T-helper 2 cell treated with Interferon-gamma antibody and Interleukin-4, amounts not matched to agents 100 ng/mL and 5 ng/mL, for 36 hours (primary cell): ENCODE data around the gene LRP8. TPM values are rescaled to one million over a fixed set of nuclear protein-coding genes. Genes with fewer than 3 reads are reported as not detected.

Source experiments
- intact Hi-C: fragments of 100-400 bp; cut with micrococcal nuclease; formaldehyde crosslinking; loops from one replicate; pipeline ENCODE4 v1.15.1; 2023
- total RNA-seq: library from RNA; stranded (reverse); gene quantifications from 2 replicates; pipeline ENCODE4 v1.2.3, GENCODE V29; 2022

LRP8 gene
- total RNA-seq, 1 donor from 2014 or later, result 57.9 TPM

DNA sequence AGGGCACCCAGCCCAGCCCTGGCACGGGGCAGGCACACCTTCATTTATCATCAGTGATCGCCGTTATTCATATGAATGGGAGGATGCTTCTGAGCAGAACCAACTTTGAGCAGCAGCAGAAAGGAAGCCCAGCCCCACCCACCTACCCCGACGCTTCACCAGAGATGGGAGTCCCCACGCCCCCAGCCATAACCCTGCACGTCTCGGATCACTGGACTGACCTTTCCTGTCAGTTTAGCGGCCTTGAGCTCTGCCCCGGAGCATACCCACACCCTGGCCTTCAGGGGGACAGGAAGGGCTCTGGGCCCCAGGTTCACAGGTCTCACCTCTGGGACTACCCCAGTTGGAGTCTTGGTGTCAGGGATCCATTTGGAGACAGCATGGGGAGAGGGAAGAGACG, 18.1 kb downstream of the LRP8 start:
- intact Hi-C loops, result no loop called here

DNA sequence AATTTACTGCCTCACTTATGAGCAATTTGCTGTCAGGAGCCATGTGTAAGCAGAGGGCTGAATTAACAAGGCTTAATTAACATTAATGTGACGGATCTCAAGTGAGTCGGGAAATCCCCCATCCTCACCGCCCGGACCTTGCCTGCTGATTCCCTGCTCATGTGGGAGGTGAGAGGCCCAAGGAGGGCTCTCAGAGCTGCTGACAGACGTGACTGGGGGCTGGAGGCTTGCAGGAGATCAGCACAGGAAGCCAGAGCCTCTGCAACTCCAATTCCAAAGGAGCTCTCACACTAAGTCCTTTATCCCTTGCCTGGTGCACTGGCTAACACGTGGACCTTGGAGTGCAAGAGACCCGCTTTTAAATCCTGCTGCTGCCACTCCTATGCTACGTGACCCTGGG, 19.4 kb downstream of the LRP8 start:
- intact Hi-C loops, result no loop called here

DNA sequence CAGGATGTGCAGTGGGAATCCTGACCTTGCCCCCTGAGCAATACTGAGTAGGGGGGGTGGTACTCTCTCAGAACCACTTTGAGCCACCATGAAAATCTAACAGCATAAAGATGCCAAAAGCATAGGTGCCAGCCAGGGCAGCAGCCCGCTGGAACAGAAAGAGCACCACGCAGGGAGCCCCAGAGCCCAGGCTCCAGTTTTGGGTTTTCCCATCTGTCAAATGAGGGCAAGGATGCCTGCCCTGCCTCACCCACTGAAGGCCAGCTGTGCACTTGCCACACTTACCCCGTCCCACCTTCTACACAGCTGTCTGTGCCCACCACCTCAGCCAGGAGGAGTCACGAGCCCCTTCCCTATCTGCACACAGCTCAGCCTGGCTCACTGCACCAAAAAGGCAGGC, 20.8 kb downstream of the LRP8 start:
- intact Hi-C loops, result no loop called here

DNA sequence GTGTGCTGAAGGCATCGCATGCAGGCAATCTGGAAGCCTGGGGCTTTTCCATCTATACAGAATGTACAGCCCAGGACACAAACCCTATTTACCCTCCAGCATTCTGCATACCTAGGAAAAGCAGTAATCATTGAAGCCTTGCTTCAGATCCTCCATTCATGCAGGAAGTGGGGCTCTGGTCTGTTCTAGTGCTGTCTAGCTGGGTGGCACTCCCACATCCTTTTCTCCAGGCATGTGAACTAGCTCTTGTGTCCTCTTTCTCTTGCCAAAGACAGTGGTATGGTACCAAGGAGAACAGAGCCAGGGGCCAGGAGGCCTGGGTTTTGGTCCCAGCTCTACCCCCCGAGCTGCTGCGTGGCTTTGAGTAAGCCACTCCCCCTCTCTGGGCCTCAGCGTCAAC, 21.7 kb downstream of the LRP8 start:
- intact Hi-C loops, result no loop called here

DNA sequence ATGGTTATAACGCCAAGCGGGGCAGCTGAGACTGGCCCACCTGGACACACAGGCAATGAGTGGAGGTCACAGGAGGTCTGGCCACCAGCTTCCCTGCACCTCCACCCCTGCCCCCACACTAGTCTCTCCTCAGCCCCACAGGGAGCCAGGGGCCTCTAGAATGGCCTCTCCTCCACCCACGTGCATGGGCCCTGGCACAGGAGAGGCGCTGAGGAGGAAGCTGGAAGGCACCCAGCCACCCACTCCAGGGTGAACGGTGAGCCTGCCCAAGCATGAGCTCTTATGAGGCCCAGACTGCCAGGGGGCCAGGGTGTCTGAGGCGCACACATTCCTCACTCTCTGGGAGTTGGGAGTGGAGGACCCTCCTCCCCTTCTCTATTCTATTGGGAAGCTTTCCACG, 22.2 kb downstream of the LRP8 start:
- intact Hi-C loops, result no loop called here

DNA sequence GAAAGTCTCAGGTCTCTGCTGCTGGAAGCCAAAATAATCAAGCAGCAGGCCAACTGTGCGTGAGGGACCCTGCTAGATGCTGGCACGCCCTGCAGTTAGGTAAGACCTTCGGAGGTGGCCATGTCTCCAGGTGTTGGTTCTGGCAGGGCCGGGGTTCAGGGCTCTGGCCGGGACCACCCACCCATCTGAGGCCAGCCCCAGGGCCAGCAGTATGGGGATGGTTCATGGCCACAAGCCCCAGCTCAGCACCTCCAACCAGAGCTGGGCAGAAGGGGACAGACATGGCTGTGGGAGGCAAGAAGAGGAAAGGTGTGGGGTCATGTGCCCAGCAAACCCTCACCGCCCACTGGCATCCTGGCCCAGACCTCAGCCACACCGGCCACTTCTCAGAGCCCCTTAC, 23.3 kb downstream of the LRP8 start:
- intact Hi-C loops, result no loop called here

DNA sequence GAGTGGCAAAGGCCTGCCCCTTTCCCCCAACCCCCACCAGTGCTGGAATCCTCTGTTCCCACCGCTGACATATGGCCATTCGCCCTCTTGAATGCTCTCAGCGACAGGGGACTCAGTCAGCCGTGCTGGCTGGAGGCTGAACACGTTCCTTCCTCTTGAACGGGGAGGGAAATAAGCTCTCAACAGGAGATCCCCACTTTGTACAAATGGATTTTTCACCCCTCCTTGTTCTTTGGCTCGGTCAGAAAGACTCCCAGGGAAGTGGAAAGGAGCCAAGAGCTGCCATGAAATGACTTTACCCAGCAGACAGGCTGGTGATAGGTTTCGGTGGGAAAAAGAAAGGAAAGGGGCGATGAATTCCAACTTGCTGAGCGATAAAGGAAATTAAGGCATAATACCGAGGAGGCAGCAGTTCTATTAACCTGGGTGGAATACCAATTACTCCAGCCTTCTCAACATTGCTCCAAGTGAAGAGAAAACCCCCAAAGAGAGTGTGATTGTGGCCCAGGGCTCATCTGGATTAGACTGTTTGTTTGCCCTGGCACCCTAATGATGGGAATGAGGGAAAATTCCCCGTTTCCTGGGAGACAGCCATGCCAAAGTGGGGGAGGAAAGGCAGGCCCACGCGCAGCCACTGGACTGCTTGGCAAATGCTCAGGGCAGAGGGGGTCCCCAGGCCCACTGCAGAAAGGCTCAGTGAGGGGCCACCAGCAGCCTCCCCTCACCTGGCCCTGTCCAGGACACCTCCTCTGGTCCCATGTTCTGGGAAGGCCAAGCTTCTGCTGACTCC, 23.9 kb downstream of the LRP8 start:
- intact Hi-C loops, result no loop called here

DNA sequence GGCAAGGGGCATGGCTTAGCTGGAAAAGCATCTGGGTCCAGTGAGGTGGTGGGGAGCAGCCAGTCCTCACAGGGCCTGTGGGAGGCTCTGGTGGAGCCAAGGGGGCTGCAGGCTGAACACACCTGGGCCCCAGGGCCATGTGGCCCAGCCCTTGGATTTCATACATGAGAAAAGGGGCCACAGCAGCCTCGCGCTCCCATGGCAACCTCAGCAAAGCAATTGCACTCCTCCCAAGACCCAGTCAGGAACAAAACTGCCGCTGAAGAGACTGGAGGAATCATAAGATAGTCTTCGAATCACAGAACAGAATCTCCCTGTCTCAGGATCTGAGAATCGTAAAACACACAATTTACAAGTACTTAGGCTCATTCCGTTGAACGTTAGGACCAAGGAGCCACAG, 24.6 kb downstream of the LRP8 start:
- intact Hi-C loops, result no loop called here

DNA sequence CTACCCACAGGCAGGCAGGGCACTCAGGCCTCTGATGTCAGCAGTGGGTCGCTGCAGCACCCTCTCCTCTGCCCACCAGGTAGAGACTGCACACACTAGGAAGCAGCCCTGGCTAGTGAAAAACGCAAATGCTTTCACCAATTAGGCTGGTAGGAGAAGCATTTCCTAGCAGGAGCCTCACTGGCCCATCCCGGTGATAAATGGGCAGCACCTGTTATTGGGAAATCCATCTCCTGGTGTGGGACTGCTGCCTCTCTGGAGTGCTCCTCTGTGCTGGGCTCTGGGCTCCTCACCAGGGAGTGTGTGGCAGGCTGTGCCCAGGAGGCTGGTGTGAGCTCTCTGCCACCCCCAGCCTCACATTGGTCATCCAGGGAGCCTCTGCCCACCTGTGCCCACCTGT, 28.6 kb downstream of the LRP8 start:
- intact Hi-C loops, result no loop called here

DNA sequence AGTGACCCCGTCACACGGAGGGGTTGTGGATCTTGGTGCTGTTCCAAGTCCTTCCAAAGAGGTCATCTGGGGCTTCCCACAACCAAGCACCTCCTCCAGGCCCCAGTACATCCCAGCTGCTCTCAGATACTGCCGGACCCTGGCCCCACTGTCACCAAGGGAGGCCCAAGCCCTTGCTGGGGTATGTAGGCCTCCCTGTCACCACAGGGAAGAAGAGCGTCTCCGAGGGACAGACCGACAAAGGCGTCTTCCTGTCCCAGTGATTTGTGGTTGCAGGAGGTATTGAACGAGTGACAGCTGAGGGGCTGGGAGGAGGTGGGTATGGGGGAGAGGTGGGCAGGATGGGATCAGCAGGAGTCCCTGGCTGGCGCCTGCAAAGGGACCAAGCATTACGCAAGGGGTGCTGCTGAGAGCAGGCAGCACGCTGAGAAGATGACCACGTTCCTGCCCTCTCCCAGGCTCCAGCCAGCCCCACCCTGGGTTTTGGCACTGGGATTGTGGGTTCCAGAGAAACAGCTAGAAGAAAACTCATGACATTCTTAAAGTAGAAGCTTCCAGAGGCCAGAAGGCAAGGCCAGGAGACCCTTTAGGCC, 29.7 kb downstream of the LRP8 start:
- intact Hi-C loops, result no loop called here

DNA sequence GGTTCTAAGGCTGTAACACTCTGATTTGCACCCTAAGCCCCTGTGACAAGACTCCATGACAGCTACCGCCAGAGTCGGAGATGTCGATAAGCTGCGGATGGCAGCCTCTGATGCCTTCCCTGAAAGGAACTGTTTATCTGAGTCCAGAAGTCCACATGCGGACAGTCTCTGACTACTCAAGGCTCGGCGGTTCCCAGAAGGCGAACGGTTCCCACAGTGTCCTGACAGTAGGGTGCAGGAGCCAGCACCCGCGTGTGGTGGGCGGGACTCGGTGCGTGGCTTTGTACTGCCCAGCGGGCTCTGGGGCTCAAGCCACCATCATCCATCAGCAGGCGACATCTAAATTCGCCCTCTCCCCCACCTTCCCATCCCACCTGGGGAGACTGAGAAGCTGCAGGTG, 30.7 kb downstream of the LRP8 start:
- intact Hi-C loops, result no loop called here

DNA sequence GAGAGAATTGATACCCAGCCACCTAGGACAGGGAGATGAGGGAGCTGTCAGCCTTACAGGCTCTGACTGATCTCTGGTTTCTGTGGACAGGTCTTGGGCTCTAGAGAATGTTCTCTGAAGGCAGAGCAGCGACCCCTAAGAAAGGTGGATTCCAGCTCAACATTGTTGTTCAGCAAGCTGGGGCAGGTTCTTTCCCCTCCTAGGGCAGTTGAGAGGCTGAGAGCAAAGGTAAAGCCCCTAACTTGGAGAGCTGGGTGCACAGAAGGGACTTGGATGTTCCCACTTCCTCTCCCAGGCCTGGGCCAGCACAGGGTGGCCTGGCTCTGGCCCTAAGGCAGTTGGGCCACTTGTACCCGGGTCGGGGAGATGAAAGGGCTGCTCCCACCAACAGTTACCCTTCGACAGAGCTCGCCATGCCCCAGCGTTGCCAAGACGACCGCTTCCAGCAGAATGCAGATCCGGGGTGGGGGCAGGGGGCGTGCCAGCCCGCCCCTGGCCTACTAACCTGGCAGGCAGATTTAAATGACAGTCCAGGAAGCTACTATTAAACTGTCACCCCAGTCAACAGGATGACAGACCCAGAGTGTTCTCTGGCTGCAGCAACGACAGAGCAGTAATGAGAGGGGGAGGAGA, 31.6 kb downstream of the LRP8 start:
- intact Hi-C loops, result no loop called here

DNA sequence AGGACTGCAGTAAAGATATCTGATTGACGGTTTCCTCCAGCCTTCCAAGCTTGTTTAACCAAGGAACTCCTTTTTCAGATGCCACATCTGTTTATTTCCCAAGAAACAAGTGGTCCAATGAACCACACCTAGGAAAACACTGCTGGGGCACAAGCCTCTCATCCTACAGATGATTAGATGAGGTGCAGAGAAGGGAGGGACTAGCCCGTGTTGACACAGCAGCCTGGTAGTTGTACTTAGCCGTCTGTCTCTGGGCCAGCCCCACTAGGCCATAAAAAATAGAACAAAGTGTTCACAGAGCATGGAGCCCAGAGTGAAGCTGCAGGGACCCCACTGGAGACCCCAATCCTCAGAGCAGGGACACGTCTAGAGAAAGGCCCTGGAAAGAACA, 32.1 kb downstream of the LRP8 start:
- intact Hi-C loops, result no loop called here

DNA sequence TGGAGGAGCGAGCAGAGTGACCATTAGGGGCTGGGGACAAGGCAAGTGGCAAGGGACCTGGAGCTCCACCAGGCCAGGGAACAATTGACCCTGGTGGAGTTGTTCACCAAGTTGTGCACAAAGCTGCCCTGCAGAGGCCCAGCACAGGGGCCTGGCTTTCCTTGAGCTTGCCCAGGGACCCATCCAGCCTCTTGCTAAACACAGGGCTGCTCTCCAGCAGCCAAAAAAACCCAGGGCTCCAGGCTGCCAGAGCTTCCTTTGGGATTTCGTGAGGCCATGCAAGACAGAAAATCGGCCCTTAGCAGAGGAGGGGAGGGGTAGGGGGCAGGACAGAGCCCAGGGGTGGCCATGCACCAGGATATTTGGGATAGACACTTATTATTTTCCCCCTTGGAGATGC, 32.6 kb downstream of the LRP8 start:
- intact Hi-C loops, result no loop called here

DNA sequence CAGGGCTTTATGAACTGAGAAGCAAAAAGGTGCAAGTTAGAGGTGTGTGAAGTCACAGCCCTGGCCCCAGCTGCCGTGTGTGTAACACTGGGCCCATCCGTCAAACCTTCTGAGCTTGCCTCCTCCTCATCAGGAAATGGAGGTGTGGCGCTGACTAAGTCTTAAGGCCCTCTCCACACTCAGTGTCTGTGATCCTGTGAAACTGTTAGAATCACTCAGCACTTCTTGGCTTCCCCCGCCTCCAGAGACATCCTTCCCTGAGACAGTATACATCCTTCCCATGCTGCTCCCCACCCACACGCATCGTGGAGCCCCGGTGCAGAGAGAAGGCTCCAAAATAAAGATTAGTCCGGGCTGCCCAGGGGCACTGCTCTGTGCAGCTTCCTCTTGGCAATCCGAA, 33.3 kb downstream of the LRP8 start:
- intact Hi-C loops, result loop anchor here (5.0 kb wide), 1 partner anchor 33 kb away; the partner anchor contains the start of gene LRP8

DNA sequence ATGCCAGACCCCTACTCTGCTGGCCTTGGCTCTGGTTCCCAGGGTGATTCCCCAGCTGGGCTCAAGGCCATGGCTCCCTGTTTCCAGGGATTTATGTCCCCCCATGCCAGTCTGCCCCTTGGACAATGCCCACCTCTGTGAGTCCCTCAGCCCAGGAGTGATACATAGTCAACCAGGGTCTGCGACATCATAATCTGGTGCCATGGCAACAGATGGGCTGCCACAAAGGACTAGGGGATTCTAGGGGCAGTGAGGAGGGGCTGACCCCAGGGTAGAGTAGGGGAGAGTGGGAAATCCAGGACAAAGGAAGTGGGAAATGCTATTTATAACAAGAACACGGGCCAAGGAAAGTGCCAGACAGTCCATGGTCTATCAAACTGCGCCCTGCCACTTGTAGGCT, 33.8 kb downstream of the LRP8 start:
- intact Hi-C loops, result loop anchor here (5.0 kb wide), 1 partner anchor 33 kb away; the partner anchor contains the start of gene LRP8

DNA sequence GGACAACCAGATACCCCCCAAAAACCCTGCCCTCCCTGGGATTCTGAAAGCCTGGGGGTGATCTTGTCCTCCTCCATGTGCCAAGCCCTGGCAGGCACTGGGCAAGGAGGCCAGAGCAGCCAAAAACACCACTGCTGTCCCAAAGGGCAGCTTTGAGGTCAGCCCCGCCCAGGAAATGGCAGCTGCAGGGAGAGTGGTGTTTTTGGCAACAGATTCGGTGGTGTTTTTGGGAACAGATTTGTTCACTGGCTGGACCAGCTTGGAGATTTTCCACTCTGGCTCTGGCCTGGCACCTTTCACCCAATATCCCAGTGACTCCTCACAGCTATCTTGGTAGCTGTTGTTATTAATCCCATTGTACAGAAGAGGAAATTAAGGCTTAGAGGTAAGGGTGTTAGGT, 34.7 kb downstream of the LRP8 start:
- intact Hi-C loops, result loop anchor here (5.0 kb wide), 1 partner anchor 34 kb away; the partner anchor contains the start of gene LRP8

DNA sequence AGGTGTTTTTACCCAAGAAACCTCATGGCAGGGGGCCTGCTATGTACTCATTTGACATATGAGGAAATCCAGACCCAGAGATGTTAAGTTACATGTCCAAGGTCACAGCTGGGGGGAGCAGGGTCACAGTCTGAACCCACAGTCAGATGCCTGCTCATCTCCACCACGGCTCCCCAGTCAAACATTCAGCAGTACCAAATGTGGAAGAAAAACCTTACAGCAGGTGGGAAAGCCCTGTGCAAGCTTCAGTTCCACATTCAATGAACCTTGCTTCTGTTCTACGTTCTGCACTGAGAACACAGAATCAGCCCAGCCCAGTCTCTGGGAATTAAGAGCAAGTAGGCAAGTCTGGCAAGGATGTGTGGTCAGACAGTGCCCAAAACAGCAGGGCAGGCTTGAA, 35.2 kb downstream of the LRP8 start:
- intact Hi-C loops, result loop anchor here (5.0 kb wide), 1 partner anchor 35 kb away; the partner anchor contains the start of gene LRP8

DNA sequence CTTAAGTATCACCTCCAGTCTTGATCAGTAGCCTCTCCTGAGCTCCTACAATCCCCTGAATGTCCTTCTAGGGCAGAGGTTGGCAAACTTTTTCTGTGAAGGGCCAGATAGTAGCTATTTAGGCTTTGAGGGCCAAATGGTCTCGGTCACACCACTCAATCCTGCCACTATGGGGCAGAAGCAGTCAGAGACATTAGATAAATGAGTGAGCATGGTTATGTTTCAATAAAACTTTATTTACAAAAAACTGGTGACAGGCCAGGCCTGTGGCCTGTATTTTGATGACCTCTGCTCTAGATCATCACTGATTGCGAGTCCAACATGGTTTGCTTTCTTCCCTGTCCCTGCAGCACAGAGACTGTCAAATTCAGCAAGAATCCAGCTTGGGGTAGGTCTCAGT, 36.3 kb downstream of the LRP8 start:
- intact Hi-C loops, result loop anchor here (5.0 kb wide), 1 partner anchor 36 kb away; the partner anchor contains the start of gene LRP8

DNA sequence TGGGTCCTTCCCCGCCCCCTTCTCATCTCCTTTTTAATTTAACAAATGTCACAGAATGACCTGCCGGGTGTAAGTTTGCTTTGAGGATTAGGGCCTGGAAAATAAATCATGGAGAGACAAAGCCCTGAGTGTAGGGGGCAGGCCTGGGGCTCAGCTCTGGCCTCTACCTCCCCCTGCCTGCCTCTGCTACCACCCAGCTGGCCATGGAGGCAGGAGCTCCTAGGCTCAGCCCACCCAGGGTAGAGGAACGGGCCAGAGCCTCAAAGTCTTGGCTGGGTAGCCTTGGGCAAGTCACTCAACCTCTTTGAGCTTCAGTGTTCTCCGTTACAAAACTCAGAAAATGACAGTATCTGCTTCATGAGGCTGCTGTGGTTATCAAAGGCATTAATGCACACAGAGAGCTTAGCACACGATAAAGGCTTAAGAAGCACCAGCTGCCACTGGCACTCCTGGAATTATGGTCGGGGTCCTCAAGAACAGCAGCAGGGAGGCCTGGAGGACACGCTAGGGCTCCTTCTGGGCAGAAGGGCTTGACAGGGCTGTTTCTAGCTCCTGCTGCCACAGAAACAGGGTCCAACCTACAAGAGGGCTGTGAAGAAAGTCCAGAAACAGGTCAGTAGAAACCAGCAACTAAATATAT, 39.0 kb downstream of the LRP8 start:
- intact Hi-C loops, result no loop called here

DNA sequence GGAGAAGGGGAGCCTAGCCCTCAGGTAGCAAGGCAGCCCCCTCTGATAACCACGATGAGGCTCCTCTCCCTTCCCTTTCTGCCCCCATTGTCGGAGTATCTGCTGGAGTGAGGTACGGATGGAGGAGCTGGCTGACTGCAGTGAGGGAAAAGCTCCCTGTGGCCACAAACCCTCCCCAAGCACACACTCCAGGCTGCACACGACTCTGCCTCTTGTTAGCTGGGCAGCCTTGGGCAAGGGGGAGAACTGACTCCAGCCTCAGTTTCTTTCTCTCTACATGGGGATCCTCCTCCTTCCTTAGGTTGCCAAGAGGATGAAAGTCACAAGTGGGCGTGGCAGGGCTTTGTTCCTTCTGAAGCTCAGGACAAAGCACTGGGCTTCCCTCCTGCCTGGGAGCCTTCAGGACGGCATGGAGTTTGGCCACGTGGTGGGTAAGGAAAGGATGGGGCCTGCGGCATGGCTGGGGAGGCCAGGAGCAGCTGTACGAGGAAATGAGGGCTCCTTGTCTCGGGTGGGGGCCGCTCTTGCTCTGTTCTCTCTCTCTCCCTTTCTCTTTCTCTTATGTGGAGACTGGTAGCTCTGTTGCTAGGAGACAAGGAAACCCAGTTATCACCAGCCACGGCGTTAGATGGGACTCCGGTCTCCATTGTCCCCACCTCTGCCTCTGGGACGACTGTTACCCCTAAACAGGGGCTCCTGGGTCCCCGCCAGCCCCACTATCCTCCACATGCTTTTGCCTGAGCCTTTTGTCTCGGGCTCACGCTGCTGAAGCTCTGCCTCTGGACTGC, 39.7 kb downstream of the LRP8 start:
- intact Hi-C loops, result no loop called here
